ENCODE measurements around the gene BAG5.

The BAG5 gene

GRCh38 chr14:103520657-103521437 is 41.6 kb downstream of the BAG5 start:
- no peaks in the 10 kb centered on the region for H3K9me3 ChIP-seq (ENCODE audit: control insufficient read depth in 2 of 2, low read length in 2 of 2)
- H3K4me3 ChIP-seq (ENCODE audit: low read length in 2 of 2) = peak overlapping the region; percentile 63 to 92
- peak overlapping the region; percentile 88 for H3K27ac ChIP-seq (ENCODE audit: low read length)
- H3K4me1 ChIP-seq (ENCODE audit: control insufficient read depth, insufficient read depth, low read length) = peaks cover 44% of the 10 kb centered on the region
- H3K9ac ChIP-seq (ENCODE audit: low read length in 2 of 2) = peak overlapping the region; percentile 64 to 68
- H3K36me3 ChIP-seq (ENCODE audit: control insufficient read depth in 2 of 2, insufficient read depth in 2 of 2, low read length in 2 of 2) = peaks cover 6 to 11% of the 10 kb centered on the region in 2 donors
- H3K27me3 ChIP-seq (ENCODE audit: control insufficient read depth in 1 of 2, insufficient read depth in 2 of 2, low read length in 2 of 2) = no peaks in the 10 kb centered on the region

DNA sequence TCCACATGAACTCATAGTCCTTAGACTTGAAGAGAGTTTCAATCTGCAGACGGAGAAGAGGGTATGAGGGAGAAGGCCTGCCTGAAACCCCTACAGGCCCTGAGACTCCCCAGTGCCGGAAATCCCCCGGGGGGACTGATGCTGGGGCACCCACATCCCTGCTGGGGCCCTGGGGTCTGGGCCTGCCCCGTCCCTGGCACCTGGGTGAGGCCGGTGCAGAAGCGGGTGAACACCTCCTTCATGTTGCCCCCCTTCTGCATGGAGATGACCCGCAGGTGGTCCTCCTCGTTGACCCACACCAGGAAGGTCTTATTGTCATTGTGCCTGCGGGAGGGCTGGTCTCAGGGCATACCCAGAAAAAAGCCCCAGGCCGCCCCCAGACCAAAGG is 42.2 kb downstream of the BAG5 start:
- peak overlapping the region; percentile 63 to 92 for H3K4me3 ChIP-seq (ENCODE audit: low read length in 2 of 2)
- H3K9me3 ChIP-seq (ENCODE audit: control insufficient read depth in 2 of 2, low read length in 2 of 2) = no peaks in the 10 kb centered on the region
- H3K36me3 ChIP-seq (ENCODE audit: control insufficient read depth in 2 of 2, insufficient read depth in 2 of 2, low read length in 2 of 2) = peaks cover 6 to 11% of the 10 kb centered on the region in 2 donors
- no peaks in the 10 kb centered on the region for H3K27me3 ChIP-seq (ENCODE audit: control insufficient read depth in 1 of 2, insufficient read depth in 2 of 2, low read length in 2 of 2)
- peaks cover 40% of the 10 kb centered on the region for H3K4me1 ChIP-seq (ENCODE audit: control insufficient read depth, insufficient read depth, low read length)
- peak overlapping the region; percentile 88 for H3K27ac ChIP-seq (ENCODE audit: low read length)
- H3K9ac ChIP-seq (ENCODE audit: low read length in 2 of 2) = peak overlapping the region in 1 of 2 donors; percentile 13

- Histone ChIP-seq H3K9ac (ENCODE audit: low read length in 2 of 2) (no peak overlapping the region), H3K4me1 (ENCODE audit: control insufficient read depth, insufficient read depth, low read length) (peaks cover 40% of the 10 kb centered on the region), H3K9me3 (ENCODE audit: control insufficient read depth in 2 of 2, low read length in 2 of 2) (no peaks in the 10 kb centered on the region), H3K27ac (ENCODE audit: low read length) (peak overlapping the region; percentile 88), H3K4me3 (ENCODE audit: low read length in 2 of 2) (peak overlapping the region; percentile 63 to 92), H3K27me3 (ENCODE audit: control insufficient read depth in 1 of 2, insufficient read depth in 2 of 2, low read length in 2 of 2) (no peaks in the 10 kb centered on the region), H3K36me3 (ENCODE audit: control insufficient read depth in 2 of 2, insufficient read depth in 2 of 2, low read length in 2 of 2) (peaks cover 6 to 11% of the 10 kb centered on the region in 2 donors)
Measured at GRCh38 chr14:103519837-103520212, 42.6 kb downstream of the BAG5 start.

DNA sequence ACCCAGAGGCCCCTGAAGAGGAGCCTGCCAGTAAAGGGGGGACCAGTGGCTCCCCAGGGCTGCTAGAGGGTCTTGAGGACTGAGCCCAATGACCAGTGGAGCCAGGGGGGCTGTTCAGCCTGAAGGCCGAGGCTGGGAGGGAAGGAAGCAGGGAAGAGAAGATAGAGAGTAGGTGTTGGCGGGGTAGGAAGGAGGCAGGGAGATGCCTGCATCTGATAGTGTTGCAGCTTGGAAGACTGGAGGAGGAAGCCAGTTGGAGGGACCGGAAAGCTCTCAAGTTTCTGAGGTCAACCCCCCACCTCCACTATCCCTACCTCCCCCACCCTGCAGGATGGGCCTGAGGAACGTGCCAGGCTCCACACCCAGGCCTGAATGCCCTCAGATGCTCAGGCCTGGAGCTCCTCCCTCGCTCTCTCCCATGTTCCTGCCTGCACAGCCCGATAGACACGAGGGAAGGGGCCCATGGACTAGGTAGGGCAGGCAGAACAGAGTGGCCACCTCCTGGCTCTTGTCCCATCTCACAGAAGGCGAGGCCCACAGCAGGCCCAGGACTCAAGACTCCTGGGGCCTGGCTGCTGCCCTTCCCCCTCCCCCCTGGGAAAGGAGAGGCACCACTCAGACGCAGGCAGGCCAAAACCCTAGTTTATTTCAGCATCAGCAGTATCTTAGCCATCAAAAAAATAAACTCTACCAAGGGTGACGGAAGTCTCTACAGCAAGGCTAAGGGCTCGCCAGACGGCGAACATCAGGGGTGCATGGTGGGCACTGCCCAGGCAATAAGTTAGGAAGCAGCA is 43.2 kb downstream of the BAG5 start:
- no peaks in the 10 kb centered on the region for H3K9me3 ChIP-seq (ENCODE audit: control insufficient read depth in 2 of 2, low read length in 2 of 2)
- peaks cover 6 to 11% of the 10 kb centered on the region in 2 donors for H3K36me3 ChIP-seq (ENCODE audit: control insufficient read depth in 2 of 2, insufficient read depth in 2 of 2, low read length in 2 of 2)
- peak overlapping the region; percentile 63 to 92 for H3K4me3 ChIP-seq (ENCODE audit: low read length in 2 of 2)
- no peaks in the 10 kb centered on the region for H3K27me3 ChIP-seq (ENCODE audit: control insufficient read depth in 1 of 2, insufficient read depth in 2 of 2, low read length in 2 of 2)
- H3K9ac ChIP-seq (ENCODE audit: low read length in 2 of 2) = peak overlapping the region in 1 of 2 donors; percentile 29
- peak overlapping the region; percentile 88 for H3K27ac ChIP-seq (ENCODE audit: low read length)
- H3K4me1 ChIP-seq (ENCODE audit: control insufficient read depth, insufficient read depth, low read length) = peaks cover 40% of the 10 kb centered on the region

GRCh38 chr14:103518422-103519042 is 43.9 kb downstream of the BAG5 start:
- Histone ChIP-seq H3K27ac (ENCODE audit: low read length) (peak overlapping the region; percentile 88), H3K27me3 (ENCODE audit: control insufficient read depth in 1 of 2, insufficient read depth in 2 of 2, low read length in 2 of 2) (no peaks in the 10 kb centered on the region), H3K36me3 (ENCODE audit: control insufficient read depth in 2 of 2, insufficient read depth in 2 of 2, low read length in 2 of 2) (peaks cover 6 to 11% of the 10 kb centered on the region in 2 donors), H3K4me3 (ENCODE audit: low read length in 2 of 2) (peak overlapping the region in 1 of 2 donors; percentile 92), H3K9ac (ENCODE audit: low read length in 2 of 2) (peak overlapping the region in 1 of 2 donors; percentile 64), H3K4me1 (ENCODE audit: control insufficient read depth, insufficient read depth, low read length) (peaks cover 46% of the 10 kb centered on the region), H3K9me3 (ENCODE audit: control insufficient read depth in 2 of 2, low read length in 2 of 2) (no peaks in the 10 kb centered on the region)

DNA sequence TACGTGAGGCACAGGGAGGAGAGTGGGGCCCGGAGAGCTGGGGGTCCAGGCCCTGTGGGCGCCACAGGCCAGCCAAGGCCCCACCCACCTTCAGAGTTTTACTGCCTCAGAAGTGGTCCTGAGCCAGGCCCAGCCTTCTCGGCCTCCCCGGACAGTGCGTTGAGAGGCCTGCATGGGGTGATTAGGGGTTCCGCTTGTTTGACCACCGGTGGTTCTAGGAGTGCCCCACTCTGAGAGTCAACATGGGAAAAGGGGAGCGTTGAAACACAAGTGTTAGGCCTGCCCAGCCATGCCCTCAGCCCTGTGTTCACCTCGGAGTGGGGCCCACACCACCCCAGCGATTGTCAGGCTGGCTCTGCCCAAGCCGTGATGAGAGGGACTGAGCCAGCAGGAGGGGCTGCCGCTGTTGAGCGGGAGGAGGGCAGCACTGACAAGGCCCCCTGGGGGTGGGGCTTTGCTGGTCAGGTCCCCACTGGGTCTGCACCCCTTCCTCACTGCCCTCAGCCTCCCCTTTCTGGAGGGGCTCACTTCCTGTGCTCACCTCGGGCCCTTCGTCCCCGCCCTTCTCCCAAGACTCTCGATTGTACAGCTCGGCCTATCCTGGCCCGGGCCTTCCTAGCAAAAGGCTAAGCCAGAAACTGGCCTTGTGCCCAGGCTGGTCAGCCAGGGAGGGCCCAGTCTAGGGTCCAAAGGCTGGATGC is 44.6 kb downstream of the BAG5 start:
- Histone ChIP-seq H3K27ac (ENCODE audit: low read length) (peak overlapping the region; percentile 88), H3K9me3 (ENCODE audit: control insufficient read depth in 2 of 2, low read length in 2 of 2) (no peaks in the 10 kb centered on the region), H3K4me1 (ENCODE audit: control insufficient read depth, insufficient read depth, low read length) (peaks cover 47% of the 10 kb centered on the region), H3K36me3 (ENCODE audit: control insufficient read depth in 2 of 2, insufficient read depth in 2 of 2, low read length in 2 of 2) (peaks cover 6 to 11% of the 10 kb centered on the region in 2 donors), H3K4me3 (ENCODE audit: low read length in 2 of 2) (peak overlapping the region in 1 of 2 donors; percentile 92), H3K27me3 (ENCODE audit: control insufficient read depth in 1 of 2, insufficient read depth in 2 of 2, low read length in 2 of 2) (no peaks in the 10 kb centered on the region), H3K9ac (ENCODE audit: low read length in 2 of 2) (peak overlapping the region in 1 of 2 donors; percentile 64)

- no peak overlapping the region for H3K9ac ChIP-seq (ENCODE audit: low read length in 2 of 2)
Measured at GRCh38 chr14:103517174-103517566, 45.3 kb downstream of the BAG5 start.

GRCh38 chr14:103516426-103517173 is 45.9 kb downstream of the BAG5 start:
- Histone ChIP-seq H3K9me3 (ENCODE audit: control insufficient read depth in 2 of 2, low read length in 2 of 2) (no peaks in the 10 kb centered on the region), H3K4me1 (ENCODE audit: control insufficient read depth, insufficient read depth, low read length) (peaks cover 52% of the 10 kb centered on the region), H3K4me3 (ENCODE audit: low read length in 2 of 2) (no peak overlapping the region), H3K36me3 (ENCODE audit: control insufficient read depth in 2 of 2, insufficient read depth in 2 of 2, low read length in 2 of 2) (peaks cover 6 to 11% of the 10 kb centered on the region in 2 donors), H3K27me3 (ENCODE audit: control insufficient read depth in 1 of 2, insufficient read depth in 2 of 2, low read length in 2 of 2) (no peaks in the 10 kb centered on the region), H3K27ac (ENCODE audit: low read length) (peak overlapping the region; percentile 88), H3K9ac (ENCODE audit: low read length in 2 of 2) (no peak overlapping the region)

More at GRCh38 chr14:103517174-103517566, 45.3 kb downstream of the BAG5 start:
- Histone ChIP-seq H3K27ac (ENCODE audit: low read length) (peak overlapping the region; percentile 88), H3K4me3 (ENCODE audit: low read length in 2 of 2) (no peak overlapping the region), H3K9me3 (ENCODE audit: control insufficient read depth in 2 of 2, low read length in 2 of 2) (no peaks in the 10 kb centered on the region), H3K4me1 (ENCODE audit: control insufficient read depth, insufficient read depth, low read length) (peaks cover 52% of the 10 kb centered on the region), H3K27me3 (ENCODE audit: control insufficient read depth in 1 of 2, insufficient read depth in 2 of 2, low read length in 2 of 2) (no peaks in the 10 kb centered on the region), H3K36me3 (ENCODE audit: control insufficient read depth in 2 of 2, insufficient read depth in 2 of 2, low read length in 2 of 2) (peaks cover 6 to 11% of the 10 kb centered on the region in 2 donors)

DNA sequence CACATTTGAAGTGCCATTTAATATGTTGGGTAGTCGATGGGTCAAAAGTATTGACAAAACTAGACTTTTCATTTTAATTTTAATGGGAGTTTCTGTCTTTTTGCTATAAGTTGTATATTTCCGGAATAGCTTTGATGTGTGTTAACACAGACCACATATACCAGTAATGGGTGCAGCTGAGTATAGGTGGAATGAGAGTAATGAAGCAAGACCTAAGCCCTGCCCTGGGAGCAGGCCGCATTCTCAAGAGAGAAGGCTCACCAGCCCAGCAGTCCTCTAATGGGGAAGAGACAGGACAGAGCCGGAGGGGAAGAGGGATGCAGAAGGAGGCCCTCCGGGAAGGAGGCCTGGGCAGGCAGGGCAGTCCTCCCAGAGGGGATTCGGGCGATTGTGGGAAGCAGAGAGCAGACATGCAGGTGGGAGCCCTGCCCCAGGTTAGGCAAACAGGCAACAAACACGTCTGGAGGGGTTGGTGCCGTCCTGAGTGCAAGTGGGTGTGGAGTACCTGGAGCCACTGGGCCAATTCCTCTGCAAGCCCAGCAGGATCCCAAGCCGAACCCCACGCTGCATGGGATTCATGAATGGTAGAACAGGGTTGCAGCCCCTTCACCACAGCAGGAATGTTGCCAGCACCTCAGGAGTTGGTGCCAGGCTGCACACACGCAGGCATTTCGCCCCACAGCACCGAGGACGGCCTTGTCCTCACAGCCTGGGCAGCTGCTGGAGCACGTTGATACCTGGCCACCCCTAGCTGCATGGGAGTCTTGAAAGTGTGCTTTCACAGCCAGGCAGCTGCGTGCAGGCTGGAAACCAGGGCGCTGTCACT is 47.6 kb downstream of the BAG5 start:
- Histone ChIP-seq H3K4me3 (ENCODE audit: low read length in 2 of 2) (no peak overlapping the region), H3K9ac (ENCODE audit: low read length in 2 of 2) (no peak overlapping the region), H3K27ac (ENCODE audit: low read length) (peak overlapping the region; percentile 31)

More for the DNA sequence above, 47.6 kb downstream of the BAG5 start:
- Histone ChIP-seq H3K27me3 (ENCODE audit: control insufficient read depth in 1 of 2, insufficient read depth in 2 of 2, low read length in 2 of 2) (no peaks in the 10 kb centered on the region), H3K9me3 (ENCODE audit: control insufficient read depth in 2 of 2, low read length in 2 of 2) (no peaks in the 10 kb centered on the region), H3K36me3 (ENCODE audit: control insufficient read depth in 2 of 2, insufficient read depth in 2 of 2, low read length in 2 of 2) (peaks cover 10 to 11% of the 10 kb centered on the region in 2 donors), H3K4me1 (ENCODE audit: control insufficient read depth, insufficient read depth, low read length) (peaks cover 41% of the 10 kb centered on the region)
